HCT116 (cell line): Measurements from ENCODE around the gene HRH4. TPM values are rescaled to one million over a fixed set of nuclear protein-coding genes. Genes with fewer than 3 reads are reported as not detected.

Experiments
- ATAC-seq: fragments of 200-7000 bp; cut with Tn5 transposase; 2 replicates; pipeline ENCODE4 v1.9.1; 2020; ENCODE audit warnings: mild to moderate bottlenecking, moderate library complexity
- BruUV-seq: library from RNA; stranded (reverse); fragments of 400-500 nt; replicated peaks from 2 replicates; lab custom pipeline; 2021; lab: Mats Ljungman, UMichigan
- CTCF ChIA-PET: fragments of 300-600 bp; sonication (Branson Sonifier 250); formaldehyde crosslinking; loops from one replicate; lab custom pipeline; 2021; ENCODE audit warnings: antibody characterized with exemption; lab: Charles Lee
- POLR2A ChIA-PET: fragments of 300-600, 350-600 bp; sonication (Branson Sonifier 250); formaldehyde crosslinking; loops from one replicate; lab custom pipeline; 2021; ENCODE audit warnings: antibody characterized with exemption; lab: Charles Lee
- RAD21 ChIA-PET, 2 experiments: fragments of 300-600 bp; sonication (Branson Sonifier 250); formaldehyde crosslinking; loops; one replicate each; lab custom pipeline; 2023; ENCODE audit warnings: low total read pairs in 2 of 2; ENCODE audit not compliant: uncharacterized antibody in 2 of 2, unreplicated experiment in 2 of 2, low non-redundant PET in 1 of 2; lab: Charles Lee
- DNase-seq: peaks from one replicate; pipeline ENCODE4 v3.0.0-alpha.2; 2010; ENCODE audit warnings: low read depth, low spot score
- H2AFZ ChIP-seq: fragments of 200-600 bp; shearing (Covaris generic), sonication (generic); 2 replicates; pipeline ENCODE4 v1.6.1; 2017; ENCODE audit warnings: low read depth, mixed run types, mixed read lengths, antibody characterized with exemption, low read length; ENCODE audit not compliant: poor library complexity, severe bottlenecking
- H3K27ac ChIP-seq: 2 replicates; pipeline ENCODE4 v1.5.1; 2012; ENCODE audit warnings: low read depth, low read length
- H3K27me3 ChIP-seq: fragments of 200-600 bp; sonication (generic); 2 replicates; pipeline ENCODE4 v1.6.1; 2016; ENCODE audit warnings: mixed run types, low read length, mixed read lengths; ENCODE audit not compliant: insufficient read depth
- H3K36me3 ChIP-seq, 2 experiments: fragments of 200-500 bp in 1 of 2; fragments of 200-600 bp in 1 of 2; sonication (Bioruptor generic) in 1 of 2; sonication (generic) in 1 of 2; 2 replicates each; pipeline versions ENCODE4 v1.5.1 to v1.6.1; 2014 to 2016; ENCODE audit warnings: low read length in 2 of 2, inconsistent platforms in 1 of 2, mixed read lengths in 1 of 2, mixed run types in 1 of 2; ENCODE audit not compliant: insufficient read depth in 2 of 2, control insufficient read depth in 1 of 2
- H3K4me1 ChIP-seq, 2 experiments: fragments of 200-600 bp in 1 of 2; sonication (generic) in 1 of 2; 2 replicates each; pipeline versions ENCODE4 v1.5.1 to v1.6.1; 2012 to 2017; ENCODE audit warnings: low read length in 2 of 2, inconsistent platforms in 1 of 2, mild to moderate bottlenecking in 1 of 2, mixed read lengths in 1 of 2, mixed run types in 1 of 2, moderate library complexity in 1 of 2; ENCODE audit not compliant: insufficient read depth in 2 of 2, control insufficient read depth in 1 of 2
- H3K4me2 ChIP-seq: fragments of 200-600 bp; sonication (generic); 2 replicates; pipeline ENCODE4 v1.6.1; 2017; ENCODE audit warnings: mixed run types, low read length, mixed read lengths
- H3K4me3 ChIP-seq, 2 experiments: fragments of 200-600 bp in 1 of 2; sonication (generic) in 1 of 2; replicated peaks in 1 of 2; 2 replicates each; pipeline ENCODE4 v1.5.1; 2011 to 2016; ENCODE audit warnings: low read length in 2 of 2, control low read depth in 1 of 2, low read depth in 1 of 2, mild to moderate bottlenecking in 1 of 2, mixed read lengths in 1 of 2, mixed run types in 1 of 2
- H3K79me2 ChIP-seq: fragments of 200-600 bp; sonication (generic); 2 replicates; pipeline ENCODE4 v1.6.1; 2017; ENCODE audit warnings: mild to moderate bottlenecking, mixed run types, low read length, moderate library complexity, mixed read lengths; ENCODE audit not compliant: insufficient read depth
- H3K9ac ChIP-seq: fragments of 200-600 bp; sonication (generic); 2 replicates; pipeline ENCODE4 v1.6.1; 2016; ENCODE audit warnings: low read length, mixed read lengths
- H3K9me2 ChIP-seq: fragments of 200-600 bp; sonication (generic), shearing (Covaris generic); 2 replicates; pipeline ENCODE4 v1.6.1; 2017; ENCODE audit warnings: mixed run types, mild to moderate bottlenecking, moderate library complexity; ENCODE audit not compliant: insufficient read depth
- H3K9me3 ChIP-seq, 2 experiments: fragments of 200-500 bp in 1 of 2; fragments of 200-600 bp in 1 of 2; sonication (Bioruptor generic) in 1 of 2; sonication (generic) in 1 of 2; 2 replicates each; pipeline ENCODE4 v1.6.1; 2014 to 2017; ENCODE audit warnings: low read length in 2 of 2, mixed read lengths in 2 of 2, inconsistent platforms in 1 of 2, low read depth in 1 of 2, mild to moderate bottlenecking in 1 of 2, mixed run types in 1 of 2, moderate library complexity in 1 of 2; ENCODE audit not compliant: control insufficient read depth in 1 of 2, insufficient read depth in 1 of 2
- H4K20me1 ChIP-seq: fragments of 200-600 bp; sonication (generic), shearing (Covaris generic); 2 replicates; pipeline ENCODE4 v1.6.1; 2017; ENCODE audit warnings: mixed run types, mild to moderate bottlenecking, moderate library complexity; ENCODE audit not compliant: insufficient read depth
- CEBPB ChIP-seq: IDR thresholded peaks from 2 replicates; pipeline ENCODE4 v1.6.1; 2012; ENCODE audit warnings: low read depth
- CTCF ChIP-seq, 3 experiments: fragments of 200-600 bp in 1 of 3; sonication (generic) in 1 of 3; IDR thresholded peaks in 2 of 3; conservative IDR thresholded peaks in 1 of 3; 2 replicates each; pipeline ENCODE4 v1.5.1; 2012 to 2017; ENCODE audit warnings: low read depth in 2 of 3, low read length in 2 of 3, antibody characterized with exemption in 1 of 3, borderline replicate concordance in 1 of 3, control low read depth in 1 of 3, mild to moderate bottlenecking in 1 of 3, mixed read lengths in 1 of 3, mixed run types in 1 of 3, moderate library complexity in 1 of 3; ENCODE audit not compliant: insufficient read depth in 1 of 3
- EZH2 ChIP-seq: fragments of 200-600 bp; sonication (generic); IDR thresholded peaks from 2 replicates; pipeline ENCODE4 v1.6.1; 2017; ENCODE audit warnings: antibody characterized with exemption, mixed run types
- EZH2phosphoT487 ChIP-seq: fragments of 200-600 bp; IDR thresholded peaks from 2 replicates; pipeline ENCODE4 v1.6.1; 2018; ENCODE audit warnings: antibody characterized with exemption, borderline replicate concordance
- FOSL1 ChIP-seq: IDR thresholded peaks from 2 replicates; pipeline ENCODE4 v1.6.1; 2012; ENCODE audit warnings: low read depth
- JUND ChIP-seq: IDR thresholded peaks from 2 replicates; pipeline ENCODE4 v1.6.1; 2012
- POLR2A ChIP-seq: IDR thresholded peaks from 2 replicates; pipeline ENCODE4 v1.7.0; 2011; ENCODE audit warnings: borderline replicate concordance; ENCODE audit not compliant: insufficient read depth, insufficient read length; ENCODE audit errors: extremely low read depth
- RAD21 ChIP-seq: IDR thresholded peaks from 2 replicates; pipeline ENCODE4 v1.6.1; 2012; ENCODE audit warnings: low read depth, mild to moderate bottlenecking
- REST ChIP-seq: IDR thresholded peaks from 2 replicates; pipeline ENCODE4 v1.6.1; 2012; ENCODE audit warnings: low read depth
- SIN3A ChIP-seq: IDR thresholded peaks from 2 replicates; pipeline ENCODE4 v1.6.1; 2012; ENCODE audit warnings: low read depth
- YY1 ChIP-seq: IDR thresholded peaks from 2 replicates; pipeline ENCODE4 v1.6.1; 2011; ENCODE audit warnings: low read length, low read depth, moderate library complexity, mild to moderate bottlenecking; ENCODE audit not compliant: insufficient replicate concordance; ENCODE audit errors: extremely low read depth
- ZFX ChIP-seq: fragments of 450-650 bp; IDR thresholded peaks from 2 replicates; pipeline ENCODE4 v1.6.1; 2017
- intact Hi-C: fragments of 100-400 bp; cut with micrococcal nuclease; formaldehyde crosslinking; loops from 2 replicates; pipeline ENCODE4 v1.10.0; 2022
- total RNA-seq: library from RNA; stranded (reverse); gene quantifications from one replicate; pipeline ENCODE4 v1.2.1, GENCODE V29; 2021; ENCODE audit not compliant: unreplicated experiment

HRH4 gene
- total RNA-seq, 1 experiment from 2014 or later, result not detected

GRCh38 chr18:24504401-24504800 is 44.0 kb downstream of the HRH4 start:
- Histone ChIP-seq H4K20me1 (no peaks in the 10 kb centered on the region), H3K27me3 (no peaks in the 10 kb centered on the region), H3K4me3 (no peak overlapping the region), H3K9me3 (no peaks in the 10 kb centered on the region), H3K9me2 (no peaks in the 10 kb centered on the region), H3K27ac (no peak overlapping the region), H2AFZ (no peak overlapping the region), H3K36me3 (no peaks in the 10 kb centered on the region), H3K4me2 (no peak overlapping the region), H3K4me1 (peaks cover 0 to 3% of the 10 kb centered on the region in 2 experiments; a peak in 1 of 4 replicates), H3K9ac (no peak overlapping the region), H3K79me2 (no peaks in the 10 kb centered on the region)
- ATAC-seq (no peak), DNase-seq (no peak)
- no TSS peak for BruUV-seq
- RAD21 ChIA-PET, result no interaction called here
- TF ChIP-seq CTCF (IDR thresholded peaks at IDR 0.05 in 2 of 3, conservative IDR thresholded peaks at IDR 0.05 in 1 of 3; ENCODE audit: borderline replicate concordance in 1 of 3, insufficient read depth in 1 of 3, low read depth in 2 of 3, low read length in 2 of 3), result no peak
- TF ChIP-seq CEBPB, result no peak
- no peak for TF ChIP-seq EZH2phosphoT487
- no peak for TF ChIP-seq SIN3A
- no peak for TF ChIP-seq FOSL1
- no peak for TF ChIP-seq ZFX
- TF ChIP-seq EZH2, result no peak
- no peak for TF ChIP-seq POLR2A
- no peak for TF ChIP-seq RAD21
- no peak for TF ChIP-seq JUND
- no peak for TF ChIP-seq REST
- no peak for TF ChIP-seq YY1
- POLR2A ChIA-PET, result no interaction called here
- CTCF ChIA-PET, result interaction anchor here (0.8 kb wide), 1 partner anchor 10 kb away, joined by 3 read pairs; no protein-coding TSS in a partner anchor
- intact Hi-C loops, result no loop called here
